B cell (primary cell): ENCODE results near the gene SPATA24.

ENCODE experiments used
- CTCF ChIP-seq: fragments of 200-600 bp; IDR thresholded peaks from one replicate; pipeline ENCODE4 v1.8.0; 2022; ENCODE audit warnings: antibody characterized with exemption, mild to moderate bottlenecking
- EZH2 ChIP-seq: IDR thresholded peaks from 2 replicates; pipeline ENCODE4 v1.6.1; 2012; ENCODE audit warnings: borderline replicate concordance, low read depth, mild to moderate bottlenecking, moderate library complexity, low read length; ENCODE audit not compliant: insufficient read depth, poor library complexity, severe bottlenecking

- TF ChIP-seq CTCF (no peak), EZH2 (no peak)
Measured at GRCh38 chr5:139418793-139419192, 14.9 kb upstream of the SPATA24 start.
